ENCODE results near the gene FBXW2. TPM values are rescaled to one million over a fixed set of nuclear protein-coding genes. Genes with fewer than 3 reads are reported as not detected.

FBXW2 gene
- total and polyA plus RNA-seq, 2 donors (not counting 1 experiment from before 2014, with no cell fraction given): 14.9 to 70.6 TPM

DNA sequence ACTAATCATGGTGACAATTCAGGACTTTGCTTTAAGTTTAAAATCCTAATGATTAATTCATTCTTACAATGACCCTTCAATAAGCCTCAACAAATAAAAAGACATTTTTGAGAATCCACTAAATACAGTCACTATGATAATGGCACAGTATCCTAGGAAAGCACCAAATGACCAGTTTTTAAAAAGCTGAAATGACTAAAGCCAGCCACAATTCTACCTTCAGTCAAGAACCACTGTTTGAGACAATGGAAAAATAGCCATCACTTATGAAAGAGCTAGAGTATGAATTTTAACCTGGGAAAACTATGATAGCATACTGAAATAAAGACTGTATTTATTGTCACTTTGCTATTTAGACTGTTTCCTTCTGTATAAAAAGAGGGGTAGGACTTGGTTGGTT lies 14.0 kb downstream of the FBXW2 start:
- peaks cover 6% of the 10 kb centered on the region for H3K4me1 Mint-ChIP-seq
- Histone ChIP-seq H3K4me2 (replicated peaks; ENCODE audit: low read depth, low read length, poor library complexity, severe bottlenecking) (no peak overlapping the region), H3K36me3 (replicated peaks in 1 of 2; ENCODE audit: control extremely low read depth in 1 of 2, control insufficient read depth in 1 of 2, extremely low read depth in 1 of 2, insufficient read depth in 2 of 2, low read length in 1 of 2) (peaks cover 22 to 47% of the 10 kb centered on the region in 2 experiments), H3K79me2 (ENCODE audit: control insufficient read depth, insufficient read depth, low read length) (peaks cover 52% of the 10 kb centered on the region), H2AFZ (ENCODE audit: insufficient read depth, low read depth, low read length, poor library complexity, severe bottlenecking) (no peak overlapping the region), H3K27ac (ENCODE audit: low read length in 2 of 2) (no peak overlapping the region), H3K27me3 (replicated peaks in 1 of 4; ENCODE audit: control extremely low read depth in 1 of 4, control insufficient read depth in 3 of 4, insufficient read depth in 4 of 4, low read length in 3 of 4) (no peaks in the 10 kb centered on the region), H3K9ac (ENCODE audit: low read length) (no peak overlapping the region), H3K4me1 (ENCODE audit: control insufficient read depth in 2 of 2, insufficient read depth in 2 of 2, low read length in 2 of 2) (no peaks in the 10 kb centered on the region), H3K4me3 (ENCODE audit: control extremely low read depth in 1 of 5, extremely low read depth in 1 of 5, insufficient read depth in 1 of 5, low read depth in 2 of 5, low read length in 4 of 5) (no peak overlapping the region), H3K9me3 (ENCODE audit: control extremely low read depth in 1 of 3, control insufficient read depth in 2 of 3, insufficient read depth in 1 of 3, low read length in 2 of 3) (no peaks in the 10 kb centered on the region), H4K20me1 (ENCODE audit: control insufficient read depth, insufficient read depth, low read length, poor library complexity, severe bottlenecking) (peaks cover 16% of the 10 kb centered on the region)
- H3K27ac Mint-ChIP-seq: no peak overlapping the region
- ATAC-seq (ENCODE audit: low read depth) (no peak), DNase-seq (no peak)
- H3K9me3 Mint-ChIP-seq (ENCODE audit: insufficient read depth): no peaks in the 10 kb centered on the region
- no peaks in the 10 kb centered on the region for H3K27me3 Mint-ChIP-seq
- intact Hi-C loops (cut with micrococcal nuclease): no loop called here
- H3K4me3 Mint-ChIP-seq: no peak overlapping the region
- POLR2A ChIA-PET: no interaction called here
- CTCF ChIA-PET: interaction anchor here (0.7 to 1.0 kb wide), 2 partner anchors 14 to 180 kb away, joined by 3 read pairs; partner anchors contain the start of gene FBXW2
- TF ChIP-seq, protein P1, sequence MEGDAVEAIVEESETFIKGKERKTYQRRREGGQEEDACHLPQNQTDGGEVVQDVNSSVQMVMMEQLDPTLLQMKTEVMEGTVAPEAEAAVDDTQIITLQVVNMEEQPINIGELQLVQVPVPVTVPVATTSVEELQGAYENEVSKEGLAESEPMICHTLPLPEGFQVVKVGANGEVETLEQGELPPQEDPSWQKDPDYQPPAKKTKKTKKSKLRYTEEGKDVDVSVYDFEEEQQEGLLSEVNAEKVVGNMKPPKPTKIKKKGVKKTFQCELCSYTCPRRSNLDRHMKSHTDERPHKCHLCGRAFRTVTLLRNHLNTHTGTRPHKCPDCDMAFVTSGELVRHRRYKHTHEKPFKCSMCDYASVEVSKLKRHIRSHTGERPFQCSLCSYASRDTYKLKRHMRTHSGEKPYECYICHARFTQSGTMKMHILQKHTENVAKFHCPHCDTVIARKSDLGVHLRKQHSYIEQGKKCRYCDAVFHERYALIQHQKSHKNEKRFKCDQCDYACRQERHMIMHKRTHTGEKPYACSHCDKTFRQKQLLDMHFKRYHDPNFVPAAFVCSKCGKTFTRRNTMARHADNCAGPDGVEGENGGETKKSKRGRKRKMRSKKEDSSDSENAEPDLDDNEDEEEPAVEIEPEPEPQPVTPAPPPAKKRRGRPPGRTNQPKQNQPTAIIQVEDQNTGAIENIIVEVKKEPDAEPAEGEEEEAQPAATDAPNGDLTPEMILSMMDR (IDR thresholded peaks at IDR 0.05): no peak
- TF ChIP-seq EZH2 (IDR thresholded peaks at IDR 0.05; ENCODE audit: borderline replicate concordance, insufficient read depth, low read depth, low read length, poor library complexity, severe bottlenecking): no peak

GRCh38 chr9:120778758-120779157 lies 14.5 kb downstream of the FBXW2 start:
- no peak for DNase-seq
- Histone ChIP-seq H3K36me3 (replicated peaks in 1 of 2; ENCODE audit: control extremely low read depth in 1 of 2, control insufficient read depth in 1 of 2, extremely low read depth in 1 of 2, insufficient read depth in 2 of 2, low read length in 1 of 2) (peaks cover 21 to 45% of the 10 kb centered on the region in 2 experiments), H3K4me1 (ENCODE audit: control insufficient read depth in 2 of 2, insufficient read depth in 2 of 2, low read length in 2 of 2) (no peaks in the 10 kb centered on the region), H3K79me2 (ENCODE audit: control insufficient read depth, insufficient read depth, low read length) (peaks cover 48% of the 10 kb centered on the region), H3K4me3 (ENCODE audit: control extremely low read depth in 1 of 5, extremely low read depth in 1 of 5, insufficient read depth in 1 of 5, low read depth in 2 of 5, low read length in 4 of 5) (no peak overlapping the region), H3K27ac (ENCODE audit: low read length in 2 of 2) (no peak overlapping the region), H3K27me3 (replicated peaks in 1 of 4; ENCODE audit: control extremely low read depth in 1 of 4, control insufficient read depth in 3 of 4, insufficient read depth in 4 of 4, low read length in 3 of 4) (no peaks in the 10 kb centered on the region), H3K9ac (ENCODE audit: low read length) (no peak overlapping the region), H2AFZ (ENCODE audit: insufficient read depth, low read depth, low read length, poor library complexity, severe bottlenecking) (no peak overlapping the region), H3K9me3 (ENCODE audit: control extremely low read depth in 1 of 3, control insufficient read depth in 2 of 3, insufficient read depth in 1 of 3, low read length in 2 of 3) (no peaks in the 10 kb centered on the region), H3K4me2 (replicated peaks; ENCODE audit: low read depth, low read length, poor library complexity, severe bottlenecking) (no peak overlapping the region), H4K20me1 (ENCODE audit: control insufficient read depth, insufficient read depth, low read length, poor library complexity, severe bottlenecking) (peaks cover 16% of the 10 kb centered on the region)
- no peaks in the 10 kb centered on the region for H3K9me3 Mint-ChIP-seq (ENCODE audit: insufficient read depth)
- POLR2A ChIA-PET: no interaction called here
- intact Hi-C loops (cut with micrococcal nuclease): no loop called here
- TF ChIP-seq, protein P1 (IDR thresholded peaks at IDR 0.05): no peak
- no peak for TF ChIP-seq EZH2 (IDR thresholded peaks at IDR 0.05; ENCODE audit: borderline replicate concordance, insufficient read depth, low read depth, low read length, poor library complexity, severe bottlenecking)
- no peaks in the 10 kb centered on the region for H3K27me3 Mint-ChIP-seq
- no CpG with 5 or more reads among the region's 2 CpGs for WGBS (ENCODE audit: insufficient coverage)
- no peak for ATAC-seq (ENCODE audit: low read depth)
- H3K4me3 Mint-ChIP-seq: no peak overlapping the region
- CTCF ChIA-PET: no interaction called here
- H3K4me1 Mint-ChIP-seq: peaks cover 4% of the 10 kb centered on the region
- no peak overlapping the region for H3K27ac Mint-ChIP-seq
